ENCODE measurements around the gene TTLL5. TPM values are rescaled to one million over a fixed set of nuclear protein-coding genes. Genes with fewer than 3 reads are reported as not detected.

The TTLL5 gene
- total and polyA plus RNA-seq, 2 donors, result 16.1 to 46.4 TPM

- peaks cover 7% of the 10 kb centered on the region for H3K36me3 ChIP-seq (ENCODE audit: insufficient read depth)
- WGBS, result 98% methylated on average over 3 of the region's 3 CpGs
- H3K27ac ChIP-seq (ENCODE audit: low read depth), result no peak overlapping the region
These were observed 123.3 kb downstream of the TTLL5 start for GRCh38 chr14:75784314-75784686.

GRCh38 chr14:75793806-75794205 is 132.8 kb downstream of the TTLL5 start:
- Histone ChIP-seq H3K36me3 (ENCODE audit: insufficient read depth) (no peaks in the 10 kb centered on the region), H3K4me1 (ENCODE audit: insufficient read depth) (no peaks in the 10 kb centered on the region), H3K4me3 (ENCODE audit: low read depth, low read length) (no peak overlapping the region), H3K27ac (ENCODE audit: low read depth) (no peak overlapping the region)
- DNase-seq (ENCODE audit: extremely low spot score), result no peak
- 52% methylated on average over 2 of the region's 2 CpGs for WGBS

More at GRCh38 chr14:75784314-75784686, 123.3 kb downstream of the TTLL5 start:
- no peak for DNase-seq (ENCODE audit: extremely low spot score)
- no peak overlapping the region for H3K4me3 ChIP-seq (ENCODE audit: low read depth, low read length)
- no peaks in the 10 kb centered on the region for H3K4me1 ChIP-seq (ENCODE audit: insufficient read depth)

GRCh38 chr14:75794615-75795038 is 133.6 kb downstream of the TTLL5 start:
- no peak for DNase-seq (ENCODE audit: extremely low spot score)
- Histone ChIP-seq H3K4me3 (ENCODE audit: low read depth, low read length) (no peak overlapping the region), H3K4me1 (ENCODE audit: insufficient read depth) (no peaks in the 10 kb centered on the region), H3K36me3 (ENCODE audit: insufficient read depth) (no peaks in the 10 kb centered on the region), H3K27ac (ENCODE audit: low read depth) (no peak overlapping the region)
- 32% methylated on average over 2 of the region's 2 CpGs for WGBS

GRCh38 chr14:75800792-75801191 is 139.7 kb downstream of the TTLL5 start:
- H3K4me1 ChIP-seq (ENCODE audit: insufficient read depth), result no peaks in the 10 kb centered on the region
- H3K4me3 ChIP-seq (ENCODE audit: low read depth, low read length), result no peak overlapping the region
- no peak overlapping the region for H3K27ac ChIP-seq (ENCODE audit: low read depth)
- H3K36me3 ChIP-seq (ENCODE audit: insufficient read depth), result no peaks in the 10 kb centered on the region
- no peak for DNase-seq (ENCODE audit: extremely low spot score)
- 96% methylated on average over 5 of the region's 5 CpGs for WGBS

- no peak for DNase-seq (ENCODE audit: extremely low spot score)
- peaks cover 3% of the 10 kb centered on the region for H3K36me3 ChIP-seq (ENCODE audit: insufficient read depth)
- H3K4me1 ChIP-seq (ENCODE audit: insufficient read depth), result no peaks in the 10 kb centered on the region
- H3K4me3 ChIP-seq (ENCODE audit: low read depth, low read length), result no peak overlapping the region
- no peak overlapping the region for H3K27ac ChIP-seq (ENCODE audit: low read depth)
- WGBS, result 81% methylated on average over 1 of the region's 1 CpG
These were observed 141.4 kb downstream of the TTLL5 start for GRCh38 chr14:75802486-75802885.

- no peak overlapping the region for H3K27ac ChIP-seq (ENCODE audit: low read depth)
- H3K36me3 ChIP-seq (ENCODE audit: insufficient read depth), result peaks cover 3% of the 10 kb centered on the region
- no peak for DNase-seq (ENCODE audit: extremely low spot score)
- WGBS, result 47% methylated on average over 5 of the region's 5 CpGs
- H3K4me1 ChIP-seq (ENCODE audit: insufficient read depth), result no peaks in the 10 kb centered on the region
- H3K4me3 ChIP-seq (ENCODE audit: low read depth, low read length), result no peak overlapping the region
These were observed 142.7 kb downstream of the TTLL5 start for GRCh38 chr14:75803765-75804164.

- Histone ChIP-seq H3K4me3 (ENCODE audit: low read depth, low read length) (no peak overlapping the region), H3K4me1 (ENCODE audit: insufficient read depth) (no peaks in the 10 kb centered on the region), H3K36me3 (ENCODE audit: insufficient read depth) (peaks cover 3% of the 10 kb centered on the region), H3K27ac (ENCODE audit: low read depth) (no peak overlapping the region)
- 61% methylated on average over 2 of the region's 2 CpGs for WGBS
- DNase-seq (ENCODE audit: extremely low spot score), result no peak
These were observed 143.7 kb downstream of the TTLL5 start for GRCh38 chr14:75804570-75805275.

- Histone ChIP-seq H3K4me3 (ENCODE audit: low read depth, low read length) (no peak overlapping the region), H3K36me3 (ENCODE audit: insufficient read depth) (peaks cover 3% of the 10 kb centered on the region), H3K27ac (ENCODE audit: low read depth) (no peak overlapping the region), H3K4me1 (ENCODE audit: insufficient read depth) (no peaks in the 10 kb centered on the region)
- DNase-seq (ENCODE audit: extremely low spot score), result no peak
These were observed 144.6 kb downstream of the TTLL5 start for GRCh38 chr14:75805646-75806045.

- Histone ChIP-seq H3K4me3 (ENCODE audit: low read depth, low read length) (no peak overlapping the region), H3K36me3 (ENCODE audit: insufficient read depth) (peaks cover 3% of the 10 kb centered on the region), H3K27ac (ENCODE audit: low read depth) (no peak overlapping the region), H3K4me1 (ENCODE audit: insufficient read depth) (no peaks in the 10 kb centered on the region)
- 63% methylated on average over 2 of the region's 2 CpGs for WGBS
- DNase-seq (ENCODE audit: extremely low spot score), result no peak
These were observed 145.3 kb downstream of the TTLL5 start for GRCh38 chr14:75806352-75806832.

GRCh38 chr14:75807667-75808360 is 146.8 kb downstream of the TTLL5 start:
- H3K4me1 ChIP-seq (ENCODE audit: insufficient read depth), result no peaks in the 10 kb centered on the region
- 91% methylated on average over 6 of the region's 6 CpGs for WGBS
- no peak overlapping the region for H3K27ac ChIP-seq (ENCODE audit: low read depth)

GRCh38 chr14:75811136-75811829 is 150.2 kb downstream of the TTLL5 start:
- no peak overlapping the region for H3K4me3 ChIP-seq (ENCODE audit: low read depth, low read length)
- peaks cover 3% of the 10 kb centered on the region for H3K36me3 ChIP-seq (ENCODE audit: insufficient read depth)
- H3K4me1 ChIP-seq (ENCODE audit: insufficient read depth), result no peaks in the 10 kb centered on the region
- WGBS, result 85% methylated on average over 7 of the region's 7 CpGs
- DNase-seq (ENCODE audit: extremely low spot score), result no peak
- H3K27ac ChIP-seq (ENCODE audit: low read depth), result no peak overlapping the region

More at GRCh38 chr14:75807667-75808360, 146.8 kb downstream of the TTLL5 start:
- DNase-seq (ENCODE audit: extremely low spot score), result no peak
- peaks cover 3% of the 10 kb centered on the region for H3K36me3 ChIP-seq (ENCODE audit: insufficient read depth)
- H3K4me3 ChIP-seq (ENCODE audit: low read depth, low read length), result no peak overlapping the region

GRCh38 chr14:75811872-75812499 is 150.9 kb downstream of the TTLL5 start:
- WGBS, result 75% methylated on average over 7 of the region's 7 CpGs
- H3K27ac ChIP-seq (ENCODE audit: low read depth), result no peak overlapping the region
- H3K4me1 ChIP-seq (ENCODE audit: insufficient read depth), result no peaks in the 10 kb centered on the region
- no peak for DNase-seq (ENCODE audit: extremely low spot score)
- peaks cover 2% of the 10 kb centered on the region for H3K36me3 ChIP-seq (ENCODE audit: insufficient read depth)
- no peak overlapping the region for H3K4me3 ChIP-seq (ENCODE audit: low read depth, low read length)

- Histone ChIP-seq H3K36me3 (ENCODE audit: insufficient read depth) (no peaks in the 10 kb centered on the region), H3K4me3 (ENCODE audit: low read depth, low read length) (no peak overlapping the region), H3K4me1 (ENCODE audit: insufficient read depth) (no peaks in the 10 kb centered on the region), H3K27ac (ENCODE audit: low read depth) (no peak overlapping the region)
- DNase-seq (ENCODE audit: extremely low spot score), result no peak
- WGBS, result 83% methylated on average over 4 of the region's 4 CpGs
These were observed 151.6 kb downstream of the TTLL5 start for GRCh38 chr14:75812622-75813021.

Measured in urinary bladder (tissue), 4 donors.